Stimulated activated CD8-positive, alpha-beta memory T cell treated with anti-CD3 and anti-CD28 coated beads, Interleukin-4, amount 100 ng/mL, for 48 hours (primary cell): ENCODE data around the gene POLR2H.

Source experiments
- DNase-seq: peaks from one replicate; pipeline ENCODE4 v3.0.0-alpha.2; 2020

Gene POLR2H

GRCh38 chr3:184375747-184376461, 14.4 kb downstream of the POLR2H start:
- DNase-seq, result no peak

- no peak for DNase-seq
Observed at GRCh38 chr3:184377374-184377773, 15.9 kb downstream of the POLR2H start.

- no peak for DNase-seq
Observed at GRCh38 chr3:184377882-184378445, 16.5 kb downstream of the POLR2H start, which contains the start of gene THPO. TSS of gene THPO (minus strand) at chr3:184378207. CDS start at chr3:184376259, 1,948 bp downstream.

GRCh38 chr3:184378651-184379357, 17.3 kb downstream of the POLR2H start:
- DNase-seq, result no peak

GRCh38 chr3:184379358-184380184, 18.1 kb downstream of the POLR2H start, which contains the start of gene CHRD:
TSS of gene CHRD (plus strand) at chr3:184380054. CDS start at chr3:184380319, 265 bp downstream.
- no peak for DNase-seq

- no peak for DNase-seq
Observed at GRCh38 chr3:184380185-184380626, 18.7 kb downstream of the POLR2H start.

- DNase-seq, result no peak
Observed at GRCh38 chr3:184380627-184381260, 19.2 kb downstream of the POLR2H start.

- DNase-seq, result no peak
Observed at GRCh38 chr3:184381261-184382224, 20.0 kb downstream of the POLR2H start.

- DNase-seq, result no peak
Observed at GRCh38 chr3:184382326-184383032, 21.0 kb downstream of the POLR2H start.

GRCh38 chr3:184383033-184383740, 21.7 kb downstream of the POLR2H start:
- DNase-seq, result no peak

- DNase-seq, result no peak
Observed at GRCh38 chr3:184384342-184384741, 22.8 kb downstream of the POLR2H start.

GRCh38 chr3:184384856-184385422, 23.4 kb downstream of the POLR2H start:
- no peak for DNase-seq

- no peak for DNase-seq
Observed at GRCh38 chr3:184386047-184386806, 24.7 kb downstream of the POLR2H start.

GRCh38 chr3:184387174-184387714, 25.7 kb downstream of the POLR2H start:
- no peak for DNase-seq

- DNase-seq, result no peak
Observed at GRCh38 chr3:184388164-184388935, 26.8 kb downstream of the POLR2H start.

GRCh38 chr3:184388936-184389230, 27.4 kb downstream of the POLR2H start:
- no peak for DNase-seq

GRCh38 chr3:184389384-184389783, 27.9 kb downstream of the POLR2H start:
- DNase-seq, result no peak
